Astrocyte (in vitro differentiated cells and primary cell): Measurements from ENCODE around the gene F12.

ENCODE experiments used
- CTCF ChIP-seq: IDR thresholded peaks from 2 replicates; pipeline ENCODE4 v1.5.1; 2011; ENCODE audit warnings: low read depth, mild to moderate bottlenecking, inconsistent platforms, low read length, moderate library complexity; ENCODE audit not compliant: insufficient read depth
- EZH2 ChIP-seq: IDR thresholded peaks from 2 replicates; pipeline ENCODE4 v1.6.1; 2012; ENCODE audit warnings: mild to moderate bottlenecking, low read length, inconsistent platforms; ENCODE audit not compliant: insufficient read depth

- TF ChIP-seq CTCF (no peak), EZH2 (no peak)
Observed at GRCh38 chr5:177363565-177363964, 45.8 kb downstream of the F12 start.
